T-helper 2 cell treated with Interferon-gamma antibody and Interleukin-4, amounts not matched to agents 100 ng/mL and 5 ng/mL, for 36 hours (primary cell): ENCODE results near the gene CRTC1. TPM values are rescaled to one million over a fixed set of nuclear protein-coding genes. Genes with fewer than 3 reads are reported as not detected.

ENCODE experiments used
- intact Hi-C: fragments of 100-400 bp; cut with micrococcal nuclease; formaldehyde crosslinking; loops from one replicate; pipeline ENCODE4 v1.15.1; 2023
- total RNA-seq: library from RNA; stranded (reverse); gene quantifications from 2 replicates; pipeline ENCODE4 v1.2.3, GENCODE V29; 2022

CRTC1 gene
- total RNA-seq, 1 donor from 2014 or later, result 8.2 TPM

DNA sequence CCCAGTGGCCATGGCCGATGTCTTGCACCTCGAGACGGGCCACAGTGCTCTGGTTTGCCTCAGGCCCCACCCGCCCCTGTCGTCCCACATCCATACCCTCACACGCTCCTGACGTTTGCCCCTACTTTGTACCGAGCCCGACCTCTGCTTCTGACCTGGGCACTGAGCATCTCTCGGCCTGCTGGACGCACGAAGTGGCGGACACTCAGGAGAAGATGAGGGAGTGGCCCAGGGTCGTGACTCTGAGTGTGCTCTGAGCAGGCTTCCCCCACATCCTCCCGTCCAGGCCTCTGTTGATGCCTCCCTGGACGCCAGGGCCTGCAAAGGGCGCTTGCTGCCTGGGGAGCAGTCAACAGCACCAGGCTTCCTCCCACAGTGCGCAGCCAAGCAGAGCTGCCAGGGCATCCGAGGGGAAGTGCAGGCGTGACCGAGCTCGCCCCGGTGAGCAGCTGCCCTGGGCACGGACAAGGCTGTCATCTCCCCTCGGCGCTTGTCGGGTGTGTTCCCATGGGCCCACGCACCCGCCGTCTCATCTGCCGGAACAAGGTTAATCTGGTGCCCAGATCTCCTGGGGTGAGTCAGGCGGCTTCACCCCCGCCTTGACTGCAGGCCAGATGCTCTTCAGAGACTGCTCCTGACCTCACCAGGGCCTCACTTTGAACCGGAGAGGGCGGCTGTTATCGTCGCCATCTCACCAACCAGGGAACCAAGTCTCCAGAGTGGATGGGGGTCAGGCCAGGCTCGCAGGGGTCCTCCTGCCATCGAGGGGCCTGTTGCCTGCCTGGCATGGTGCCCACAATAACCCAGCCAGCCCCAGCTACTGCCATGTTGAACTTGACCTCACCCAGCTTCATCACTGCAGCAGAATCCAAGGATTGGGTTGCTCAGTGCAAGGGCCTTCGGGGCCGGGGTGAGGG, 80.5 kb downstream of the CRTC1 start:
- intact Hi-C loops, result no loop called here

DNA sequence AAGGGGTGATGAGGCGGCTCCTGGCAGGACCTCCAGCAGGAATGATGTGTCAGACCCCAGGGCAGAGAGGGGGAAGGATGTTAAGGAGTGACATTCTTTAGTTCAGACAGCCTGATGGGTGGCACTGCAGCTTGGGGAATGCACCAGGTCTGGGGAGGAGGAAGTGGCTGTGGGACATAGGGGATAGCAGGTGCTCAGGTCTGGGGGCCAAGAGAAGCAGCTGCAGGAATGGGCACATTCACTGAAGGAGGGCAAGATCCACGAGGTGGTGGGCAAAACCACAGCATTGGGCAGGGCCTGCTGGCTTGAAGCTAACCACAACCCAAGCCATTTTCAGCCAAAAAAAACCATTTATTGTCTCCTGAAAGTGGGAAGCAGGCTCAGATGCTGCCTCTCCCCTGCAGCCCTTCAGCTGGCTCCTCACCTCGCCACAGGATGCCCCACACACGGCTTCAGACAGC, 81.1 kb downstream of the CRTC1 start:
- intact Hi-C loops, result no loop called here

DNA sequence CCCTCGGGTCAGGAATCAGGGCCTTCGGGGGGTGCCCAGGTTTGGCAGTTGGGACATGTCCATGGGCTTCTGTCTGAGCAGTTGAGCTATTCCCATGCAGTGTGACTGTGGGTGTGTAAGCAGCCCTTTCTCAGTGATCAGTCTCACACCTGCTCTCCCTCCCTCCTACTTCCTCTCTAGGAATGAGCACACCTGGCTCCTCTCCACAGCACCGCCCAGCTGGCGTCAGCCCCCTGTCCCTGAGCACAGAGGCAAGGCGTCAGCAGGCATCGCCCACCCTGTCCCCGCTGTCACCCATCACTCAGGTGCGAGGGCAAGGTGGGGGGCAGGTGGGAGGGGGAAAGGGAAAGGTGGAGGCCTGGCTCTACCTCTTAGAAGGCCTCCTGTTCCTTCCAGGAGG, 81.7 kb downstream of the CRTC1 start:
- intact Hi-C loops, result no loop called here

DNA sequence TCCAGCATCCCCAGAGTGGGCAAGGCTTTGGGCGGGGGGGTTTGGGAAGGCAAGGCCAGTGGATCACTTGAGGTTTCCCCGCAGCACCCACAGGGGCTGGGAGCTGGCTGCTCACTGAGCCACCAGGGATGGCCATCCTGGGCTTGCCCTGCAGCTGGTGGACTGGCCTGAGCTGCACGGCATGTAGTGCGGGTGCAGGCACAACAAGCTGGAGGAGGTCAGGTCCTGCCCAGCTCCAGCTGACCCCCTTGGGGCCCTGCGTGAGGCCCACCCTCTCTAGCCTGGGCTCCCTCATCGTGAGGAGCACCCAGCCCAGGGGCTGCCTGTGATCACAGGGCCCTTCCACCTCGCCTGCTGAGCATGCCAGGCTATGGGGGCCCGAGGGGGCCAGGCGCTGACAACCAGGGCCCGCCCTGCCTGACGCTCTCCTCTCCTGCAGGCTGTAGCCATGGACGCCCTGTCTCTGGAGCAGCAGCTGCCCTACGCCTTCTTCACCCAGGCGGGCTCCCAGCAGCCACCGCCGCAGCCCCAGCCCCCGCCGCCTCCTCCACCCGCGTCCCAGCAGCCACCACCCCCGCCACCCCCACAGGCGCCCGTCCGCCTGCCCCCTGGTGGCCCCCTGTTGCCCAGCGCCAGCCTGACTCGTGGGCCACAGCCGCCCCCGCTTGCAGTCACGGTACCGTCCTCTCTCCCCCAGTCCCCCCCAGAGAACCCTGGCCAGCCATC, 84.7 kb downstream of the CRTC1 start:
- intact Hi-C loops, result no loop called here

DNA sequence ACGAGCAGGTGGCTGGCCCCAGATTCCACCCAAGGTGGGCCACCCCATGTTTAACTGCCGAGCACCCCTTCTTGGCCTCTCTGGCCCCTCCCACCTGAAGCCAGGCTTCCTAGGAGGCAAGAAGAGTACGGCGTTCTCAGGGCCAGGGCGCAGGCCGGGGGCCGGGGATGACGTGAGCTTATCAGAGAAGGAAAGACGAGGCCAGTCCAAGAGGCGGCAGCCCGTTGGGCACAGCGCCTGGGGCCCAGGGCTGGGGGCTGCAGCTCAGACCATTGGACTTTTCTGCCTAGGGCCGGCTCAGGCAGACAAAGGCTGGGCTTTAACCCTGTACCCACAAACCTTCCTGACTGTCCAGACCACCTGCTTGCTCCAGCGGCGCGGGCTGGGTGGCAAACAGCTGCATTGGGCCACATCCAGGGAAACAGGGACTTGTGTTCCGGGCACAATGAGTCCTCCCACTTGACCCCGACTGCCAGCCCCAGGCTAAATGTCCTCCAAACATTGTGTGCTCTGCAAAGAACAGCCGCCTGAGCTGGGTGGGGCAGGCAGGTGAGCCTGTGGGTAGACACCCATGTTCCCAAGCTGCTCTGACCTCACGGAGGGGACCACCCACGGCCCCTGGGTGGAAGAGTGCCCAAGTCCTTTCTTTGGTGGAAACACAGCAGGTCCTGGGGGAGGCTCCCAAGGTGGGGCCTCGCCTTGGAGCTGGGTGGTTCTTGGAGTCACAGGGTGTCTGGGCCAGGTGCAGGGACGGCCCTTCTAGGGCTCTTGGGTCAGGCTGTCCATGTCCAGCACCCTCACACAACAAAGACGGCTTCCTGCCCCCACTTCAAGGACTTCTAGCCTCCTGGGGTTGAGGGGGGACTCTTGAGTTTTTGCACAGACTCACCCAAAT, 85.8 kb downstream of the CRTC1 start:
- intact Hi-C loops, result no loop called here

DNA sequence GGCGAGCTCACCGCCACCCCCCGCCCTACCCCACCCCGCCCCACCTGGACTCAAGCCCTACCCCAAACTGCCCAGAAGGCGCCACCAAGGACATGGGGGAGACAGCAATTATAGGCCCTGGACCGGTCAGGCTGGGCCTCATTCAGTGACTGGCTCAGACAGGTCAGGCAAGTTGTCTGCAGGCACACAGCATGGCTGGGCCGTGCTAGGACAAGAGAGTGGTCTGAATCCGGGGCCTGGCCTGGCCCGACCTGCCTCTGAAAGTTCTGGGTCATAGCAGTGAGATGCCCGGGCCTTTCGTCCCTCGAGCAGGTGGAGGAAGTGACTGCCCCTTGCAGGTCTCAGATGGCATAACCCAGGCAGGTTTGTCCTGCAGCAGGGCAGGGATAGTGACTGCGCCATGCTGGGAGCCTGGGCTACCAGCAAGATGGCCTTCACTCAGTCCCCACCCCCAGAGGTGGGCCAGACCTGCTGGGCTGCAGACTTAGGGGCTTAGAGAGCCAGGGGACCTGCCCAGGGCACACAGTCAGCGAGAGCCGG, 86.6 kb downstream of the CRTC1 start:
- intact Hi-C loops, result no loop called here

DNA sequence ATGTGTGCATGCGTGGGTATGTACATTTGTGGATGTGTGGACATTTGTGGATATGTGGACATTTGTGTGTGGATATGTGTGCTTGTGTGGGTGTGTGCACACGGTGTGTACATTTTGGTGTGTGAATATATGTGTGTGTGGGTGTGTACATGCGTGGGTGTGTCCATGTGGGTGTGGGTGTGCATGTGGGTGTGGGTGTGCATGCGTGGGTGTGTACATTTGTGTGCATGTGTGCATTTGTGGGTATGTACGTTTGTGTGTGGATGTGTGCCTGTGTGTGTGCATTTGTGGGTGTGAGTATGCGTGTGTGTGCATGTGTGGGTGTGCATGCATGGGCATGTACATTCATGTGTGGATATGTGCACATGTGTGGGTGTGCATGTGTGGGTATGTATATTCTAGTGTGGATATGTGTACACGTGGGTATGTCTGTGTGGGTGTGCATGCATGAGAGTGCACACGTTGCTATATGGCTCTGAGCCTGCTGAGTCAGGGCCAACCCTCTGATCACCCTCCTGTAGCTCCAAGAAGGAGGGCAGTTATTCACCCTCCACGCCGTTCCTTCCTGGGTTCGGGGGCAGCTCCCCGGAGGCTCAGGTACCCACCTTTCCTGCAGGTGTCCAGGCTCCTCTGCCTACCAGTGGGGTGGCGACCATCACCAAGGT, 87.3 kb downstream of the CRTC1 start:
- intact Hi-C loops, result no loop called here

DNA sequence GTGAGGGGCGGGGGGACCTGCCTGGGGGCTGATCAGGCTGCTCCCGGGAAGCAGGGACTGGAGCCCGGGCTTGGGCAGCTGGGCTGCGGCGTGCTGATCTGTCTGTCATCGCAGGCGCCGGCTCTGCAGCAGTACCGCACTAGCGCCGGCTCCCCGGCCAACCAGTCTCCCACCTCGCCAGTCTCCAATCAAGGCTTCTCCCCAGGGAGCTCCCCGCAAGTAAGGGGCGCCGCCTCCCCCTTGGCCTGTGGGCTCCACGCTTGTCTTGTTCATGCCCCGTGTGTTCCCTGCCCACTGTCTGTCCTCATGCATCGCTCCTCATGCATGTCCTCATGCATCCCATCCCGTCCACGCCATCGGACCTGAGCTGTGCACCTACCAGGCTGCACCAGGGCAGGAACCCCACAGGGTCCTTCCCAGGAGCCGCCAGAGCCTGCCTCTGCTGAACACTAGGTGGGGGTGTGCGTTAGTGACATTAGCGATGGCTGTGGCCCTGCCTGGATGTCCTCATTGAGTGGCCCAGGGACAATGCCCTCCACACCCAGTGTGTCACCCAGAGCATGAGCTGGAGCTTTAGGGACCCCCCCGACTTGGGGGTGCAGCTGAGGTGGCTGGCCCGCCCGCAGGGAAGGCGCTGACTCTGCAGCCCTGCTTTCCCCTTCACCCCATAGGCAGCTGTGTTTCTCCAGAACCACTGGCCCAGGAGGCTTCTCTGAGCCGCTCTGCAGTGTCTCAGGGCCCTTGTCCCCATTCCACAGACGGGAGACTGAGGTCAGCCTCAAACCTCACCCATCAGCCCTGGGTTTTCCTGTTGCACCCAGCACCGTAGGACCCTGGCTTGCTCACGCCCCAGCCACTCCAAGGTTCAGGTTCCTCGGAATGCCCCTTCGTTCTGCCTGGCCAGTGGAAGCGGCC, 88.1 kb downstream of the CRTC1 start:
- intact Hi-C loops, result no loop called here

DNA sequence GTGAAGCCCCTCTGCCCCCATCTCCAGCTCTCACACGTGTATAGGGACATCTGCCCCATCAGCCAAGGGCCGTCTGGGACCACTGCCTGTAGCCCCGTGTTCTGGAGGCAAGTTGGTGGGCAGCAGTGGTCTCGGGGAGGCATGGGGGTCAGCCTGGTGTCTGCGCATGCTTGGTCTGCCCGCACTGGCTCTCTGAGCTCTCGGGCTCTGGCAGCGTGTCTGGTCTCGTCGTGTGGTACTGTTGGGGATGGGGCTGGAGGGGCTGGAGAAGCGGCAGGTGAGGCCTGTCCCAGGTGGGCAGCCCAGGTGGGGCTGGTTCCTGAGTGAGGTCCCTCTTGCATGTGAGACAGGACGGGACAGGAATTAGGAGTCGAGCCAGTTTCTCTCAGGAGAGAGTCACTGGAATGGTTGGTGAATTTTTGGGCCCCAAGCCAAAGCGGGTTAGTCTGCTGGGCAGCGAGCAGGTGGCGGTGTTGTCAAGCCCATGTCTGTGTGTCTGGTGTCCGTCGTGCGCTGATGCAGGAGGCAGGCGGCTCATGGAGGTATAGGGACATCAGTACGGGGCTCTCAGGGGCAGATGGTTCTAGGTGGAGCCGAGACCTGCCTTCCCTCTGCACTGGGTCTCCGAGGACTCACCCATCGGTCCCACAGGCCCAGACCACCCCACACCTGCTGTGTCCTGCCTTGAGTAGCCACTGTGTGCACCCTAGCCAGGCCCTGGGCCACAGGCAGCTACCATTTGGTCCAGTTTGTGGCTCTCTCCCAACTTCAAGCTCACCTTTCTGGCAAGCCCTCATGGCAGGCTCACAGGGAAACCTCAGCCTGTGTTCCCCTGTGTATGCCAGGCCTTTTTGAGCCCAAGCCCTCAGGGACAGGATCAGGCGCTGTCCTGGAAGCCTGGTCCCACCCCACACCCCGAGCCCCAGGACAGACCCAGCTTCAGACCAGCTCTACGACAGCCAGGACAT, 89.4 kb downstream of the CRTC1 start:
- intact Hi-C loops, result no loop called here

DNA sequence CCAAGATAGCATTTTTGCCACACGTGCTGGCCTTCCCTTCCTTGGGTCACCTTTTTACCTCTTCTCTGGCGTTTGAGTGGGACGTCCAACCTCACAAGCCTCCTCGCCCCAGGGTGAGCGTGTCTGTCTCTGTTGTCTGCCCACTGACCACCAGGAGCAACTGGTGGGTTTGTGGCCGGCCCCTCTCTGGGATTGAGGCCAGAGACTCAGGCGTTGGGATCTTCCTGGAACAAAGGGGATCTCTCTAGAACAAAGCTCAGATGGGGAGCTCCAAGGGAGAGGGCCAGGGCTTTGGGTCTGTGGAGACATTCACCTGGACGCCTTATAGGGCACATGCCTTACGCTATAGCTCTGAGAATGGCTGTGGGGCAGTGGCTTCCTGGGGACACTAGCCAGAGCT, 90.2 kb downstream of the CRTC1 start:
- intact Hi-C loops, result no loop called here

DNA sequence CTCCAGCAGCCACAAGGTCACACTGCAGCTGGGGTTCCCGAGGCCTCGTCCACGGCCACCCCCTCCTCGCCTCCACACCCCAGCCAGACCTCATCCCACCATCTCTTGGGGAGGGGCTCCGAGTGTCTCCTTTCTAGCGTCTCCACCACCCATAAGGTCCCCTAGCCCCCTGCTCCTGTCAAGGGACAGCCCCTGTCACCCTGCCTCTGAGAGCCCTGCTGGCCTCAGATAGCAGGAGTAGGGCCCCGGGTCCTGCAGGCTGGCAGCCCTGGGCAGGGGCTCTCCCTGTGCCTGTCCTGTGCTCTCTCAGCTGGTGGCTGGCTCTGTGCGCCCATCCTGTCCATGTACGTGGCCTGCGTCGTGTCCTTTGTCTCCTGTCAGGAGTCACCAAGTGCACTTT, 90.6 kb downstream of the CRTC1 start:
- intact Hi-C loops, result no loop called here

DNA sequence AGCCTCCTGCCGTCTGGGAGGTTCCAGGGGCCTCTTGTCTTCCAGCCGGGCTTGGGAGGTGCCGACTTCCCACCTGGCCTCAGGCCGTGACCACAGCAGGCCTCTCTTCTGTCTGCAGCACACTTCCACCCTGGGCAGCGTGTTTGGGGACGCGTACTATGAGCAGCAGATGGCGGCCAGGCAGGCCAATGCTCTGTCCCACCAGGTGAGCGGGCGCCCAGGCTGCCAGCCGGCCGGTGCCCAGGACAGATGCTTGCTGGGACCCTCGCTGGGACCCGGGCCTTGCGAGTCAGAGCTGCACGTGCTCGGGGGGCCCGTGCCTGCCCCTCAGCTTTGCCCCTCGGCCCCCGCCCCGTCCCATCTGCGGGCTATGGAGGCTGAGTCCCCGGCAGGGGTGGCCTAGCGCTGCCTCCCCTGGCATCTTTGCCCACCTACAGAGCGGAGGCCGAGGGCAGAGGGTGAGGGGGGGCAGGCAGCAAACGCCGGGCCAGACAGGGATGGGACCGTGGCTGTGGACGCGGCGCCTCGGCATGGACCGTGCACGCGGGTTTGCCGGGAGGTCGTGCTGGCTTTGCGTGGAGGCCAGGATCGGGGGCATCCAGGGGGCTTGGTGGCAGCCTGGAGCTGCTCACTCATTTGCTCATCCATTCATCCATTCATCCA, 91.4 kb downstream of the CRTC1 start:
- intact Hi-C loops, result no loop called here

DNA sequence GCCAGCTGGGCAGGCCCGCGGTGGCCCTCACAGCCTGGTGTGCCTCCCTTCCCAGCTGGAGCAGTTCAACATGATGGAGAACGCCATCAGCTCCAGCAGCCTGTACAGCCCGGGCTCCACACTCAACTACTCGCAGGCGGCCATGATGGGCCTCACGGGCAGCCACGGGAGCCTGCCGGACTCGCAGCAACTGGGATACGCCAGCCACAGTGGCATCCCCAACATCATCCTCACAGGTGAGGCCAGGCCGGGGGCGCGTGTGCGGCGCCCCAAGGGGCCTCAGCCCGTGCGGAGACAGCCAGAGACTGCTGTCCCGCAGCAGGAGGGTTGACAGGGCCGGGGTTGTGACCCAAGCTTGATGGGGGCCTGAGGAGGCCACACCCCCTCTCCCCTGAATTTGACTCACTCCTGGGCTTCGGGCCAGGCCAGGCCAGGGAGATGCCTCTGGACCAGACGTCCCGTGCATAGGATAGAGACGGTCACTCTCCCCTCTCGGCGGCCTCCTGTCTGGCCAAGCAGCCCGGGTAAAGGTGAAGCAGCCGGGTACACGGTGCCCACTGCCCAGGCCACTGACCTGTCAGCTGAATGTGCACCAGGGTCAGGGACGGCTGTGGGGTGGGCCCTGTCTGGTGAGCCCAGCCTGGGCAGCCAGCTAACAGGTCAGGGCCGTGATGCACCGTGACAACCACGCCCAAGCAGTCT, 92.3 kb downstream of the CRTC1 start:
- intact Hi-C loops, result no loop called here

DNA sequence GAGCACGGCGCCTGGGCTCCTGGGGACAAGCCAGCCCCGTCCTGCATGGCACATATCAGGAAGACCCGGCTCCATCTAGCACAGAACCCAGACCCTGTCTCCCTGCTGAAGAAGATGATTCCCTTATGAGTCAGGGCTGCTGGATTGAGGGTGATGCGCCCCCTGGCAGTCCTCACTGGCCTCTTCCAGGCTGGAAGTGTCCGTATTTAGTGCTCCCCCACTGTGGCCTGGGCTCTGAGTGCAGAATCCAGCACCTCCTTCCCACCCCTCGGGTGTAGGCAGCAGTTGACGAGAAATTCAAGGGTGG, 92.8 kb downstream of the CRTC1 start:
- intact Hi-C loops, result no loop called here

DNA sequence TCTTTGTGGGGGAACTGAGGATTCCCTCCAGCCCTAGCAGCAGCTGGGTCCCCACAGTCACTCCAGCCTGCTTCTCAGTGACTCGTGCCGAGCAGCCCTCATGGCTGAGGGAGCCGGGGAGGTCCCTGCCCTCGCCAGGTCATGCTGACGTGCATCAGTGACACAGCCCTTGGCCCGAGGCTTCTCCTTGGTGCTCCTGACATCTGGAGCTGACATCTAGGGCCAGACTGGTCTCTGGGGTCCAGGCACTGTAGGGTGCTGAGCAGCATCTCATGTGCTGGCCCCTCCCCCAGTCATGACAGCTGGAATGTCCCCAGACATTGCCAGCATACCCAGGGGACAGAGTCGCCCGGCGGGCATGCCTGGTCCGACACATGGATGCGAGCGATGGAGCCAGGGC, 93.3 kb downstream of the CRTC1 start:
- intact Hi-C loops, result no loop called here

DNA sequence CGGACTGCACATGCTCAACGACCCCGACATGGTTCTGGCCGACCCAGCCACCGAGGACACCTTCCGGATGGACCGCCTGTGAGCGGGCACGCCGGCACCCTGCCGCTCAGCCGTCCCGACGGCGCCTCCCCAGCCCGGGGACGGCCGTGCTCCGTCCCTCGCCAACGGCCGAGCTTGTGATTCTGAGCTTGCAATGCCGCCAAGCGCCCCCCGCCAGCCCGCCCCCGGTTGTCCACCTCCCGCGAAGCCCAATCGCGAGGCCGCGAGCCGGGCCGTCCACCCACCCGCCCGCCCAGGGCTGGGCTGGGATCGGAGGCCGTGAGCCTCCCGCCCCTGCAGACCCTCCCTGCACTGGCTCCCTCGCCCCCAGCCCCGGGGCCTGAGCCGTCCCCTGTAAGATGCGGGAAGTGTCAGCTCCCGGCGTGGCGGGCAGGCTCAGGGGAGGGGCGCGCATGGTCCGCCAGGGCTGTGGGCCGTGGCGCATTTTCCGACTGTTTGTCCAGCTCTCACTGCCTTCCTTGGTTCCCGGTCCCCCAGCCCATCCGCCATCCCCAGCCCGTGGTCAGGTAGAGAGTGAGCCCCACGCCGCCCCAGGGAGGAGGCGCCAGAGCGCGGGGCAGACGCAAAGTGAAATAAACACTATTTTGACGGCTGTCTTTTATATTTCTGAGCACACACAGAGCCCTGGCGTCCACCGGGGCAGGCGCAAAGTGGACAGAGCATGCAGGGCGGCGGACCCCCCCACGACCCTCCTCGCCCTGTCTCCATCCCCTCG, 94.0 kb downstream of the CRTC1 start:
- intact Hi-C loops, result no loop called here

DNA sequence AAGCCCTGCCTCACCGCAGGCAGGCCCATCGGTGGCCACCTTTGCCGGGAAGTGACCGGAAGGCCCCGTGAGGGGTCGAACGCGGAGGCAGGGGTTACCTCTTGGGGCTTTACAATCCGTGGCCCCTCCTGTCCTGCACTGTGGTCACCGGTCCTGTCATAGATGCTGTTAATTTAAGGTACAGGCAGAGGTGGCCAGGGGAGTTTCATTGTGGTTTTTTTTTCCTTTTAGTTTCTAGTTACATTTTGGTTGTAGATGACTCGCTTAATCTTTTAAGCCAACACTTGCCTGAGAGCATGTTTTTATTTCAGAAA, 94.6 kb downstream of the CRTC1 start:
- intact Hi-C loops, result no loop called here
